Measurements from ENCODE around the gene PNISR. TPM values are rescaled to one million over a fixed set of nuclear protein-coding genes. Genes with fewer than 3 reads are reported as not detected.

The PNISR gene
- total and polyA plus RNA-seq, 2 of the 13 experiments (the other 11 are each of a cell fraction or from before 2014, with no cell fraction given): 43.0 to 48.0 TPM

GRCh38 chr6:99393698-99394531, 31.2 kb downstream of the PNISR start, which contains the start of gene COQ3 (continued):
- TF ChIP-seq ELF1 (CRISPR knock-in tag; IDR thresholded peaks at IDR 0.05) (0 out of 2 replicates have a peak, but pooled peaks have one; percentile 7), GFI1 (CRISPR knock-in tag; IDR thresholded peaks at IDR 0.05; ENCODE audit: borderline replicate concordance) (peak; percentile 51; the same call in 1 of the 2 replicates), HNRNPL (IDR thresholded peaks at IDR 0.05; ENCODE audit: low read depth, low read length) (0 out of 2 replicates have a peak, but pooled peaks have one; percentile 19), NFE2L2 (IDR thresholded peaks at IDR 0.05; ENCODE audit: low read length) (no peak), ZNF879 (CRISPR knock-in tag; IDR thresholded peaks at IDR 0.05) (no peak), RFXANK (CRISPR knock-in tag; IDR thresholded peaks at IDR 0.05) (no peak), TSC22D2 (CRISPR knock-in tag; IDR thresholded peaks at IDR 0.05; ENCODE audit: borderline replicate concordance) (no peak), NR0B2 (CRISPR knock-in tag; IDR thresholded peaks at IDR 0.05) (no peak), EHMT2 (IDR thresholded peaks at IDR 0.05; ENCODE audit: borderline replicate concordance, low read depth, low read length) (peak; percentile 65; the same call in 1 of the 2 replicates), RORA (CRISPR knock-in tag; IDR thresholded peaks at IDR 0.05) (no peak), RARG (CRISPR knock-in tag; IDR thresholded peaks at IDR 0.05; ENCODE audit: low read depth) (no peak), SMARCC2 (IDR thresholded peaks at IDR 0.05) (no peak), ZNF644 (CRISPR knock-in tag; IDR thresholded peaks at IDR 0.05; ENCODE audit: low read depth) (no peak), ZBTB20 (CRISPR knock-in tag; IDR thresholded peaks at IDR 0.05; ENCODE audit: borderline replicate concordance, low read depth) (0 out of 2 replicates have a peak, but pooled peaks have one; percentile 24), ZNF598 (CRISPR knock-in tag; IDR thresholded peaks at IDR 0.05; ENCODE audit: borderline replicate concordance) (no peak), KDM4B (CRISPR knock-in tag; IDR thresholded peaks at IDR 0.05) (no peak), TAF15 (IDR thresholded peaks at IDR 0.05; ENCODE audit: low read depth, low read length, poor library complexity, severe bottlenecking) (no peak), MXD4 (CRISPR knock-in tag; IDR thresholded peaks at IDR 0.05) (0 out of 2 replicates have a peak, but pooled peaks have one; percentile 21), RXRA (CRISPR knock-in tag; IDR thresholded peaks at IDR 0.05) (peak; percentile 46; the same call in 1 of the 2 replicates), MEF2D (CRISPR knock-in tag; IDR thresholded peaks at IDR 0.05) (0 out of 2 replicates have a peak, but pooled peaks have one; percentile 47), SIN3A (IDR thresholded peaks at IDR 0.05; ENCODE audit: borderline replicate concordance, low read depth, low read length) (peak; percentile 58; the same call in 1 of the 2 replicates), JUNB (CRISPR knock-in tag; IDR thresholded peaks at IDR 0.05; ENCODE audit: borderline replicate concordance) (no peak), HNRNPH1 (optimal IDR thresholded peaks at IDR 0.05; ENCODE audit: low read depth, low read length) (no peak), ADNP (CRISPR knock-in tag; IDR thresholded peaks at IDR 0.05) (no peak), ZNF343 (CRISPR knock-in tag; IDR thresholded peaks at IDR 0.05) (0 out of 2 replicates have a peak, but pooled peaks have one; percentile 25), FOXK1 (CRISPR knock-in tag; IDR thresholded peaks at IDR 0.05; ENCODE audit: borderline replicate concordance, low read depth) (0 out of 2 replicates have a peak, but pooled peaks have one; percentile 9), SMAD1 (CRISPR knock-in tag; IDR thresholded peaks at IDR 0.05; ENCODE audit: borderline replicate concordance, low read depth) (peak; percentile 81; the same call in 1 of the 2 replicates), NCOA5 (CRISPR knock-in tag; IDR thresholded peaks at IDR 0.05) (no peak), THRA (CRISPR knock-in tag; IDR thresholded peaks at IDR 0.05; ENCODE audit: borderline replicate concordance) (no peak), ZNF24 (IDR thresholded peaks at IDR 0.05) (no peak), ATF1 (CRISPR knock-in tag; IDR thresholded peaks at IDR 0.05) (no peak)

Data from HepG2 (cell line).